ENCODE data around the gene CCNC.

CCNC gene

DNA sequence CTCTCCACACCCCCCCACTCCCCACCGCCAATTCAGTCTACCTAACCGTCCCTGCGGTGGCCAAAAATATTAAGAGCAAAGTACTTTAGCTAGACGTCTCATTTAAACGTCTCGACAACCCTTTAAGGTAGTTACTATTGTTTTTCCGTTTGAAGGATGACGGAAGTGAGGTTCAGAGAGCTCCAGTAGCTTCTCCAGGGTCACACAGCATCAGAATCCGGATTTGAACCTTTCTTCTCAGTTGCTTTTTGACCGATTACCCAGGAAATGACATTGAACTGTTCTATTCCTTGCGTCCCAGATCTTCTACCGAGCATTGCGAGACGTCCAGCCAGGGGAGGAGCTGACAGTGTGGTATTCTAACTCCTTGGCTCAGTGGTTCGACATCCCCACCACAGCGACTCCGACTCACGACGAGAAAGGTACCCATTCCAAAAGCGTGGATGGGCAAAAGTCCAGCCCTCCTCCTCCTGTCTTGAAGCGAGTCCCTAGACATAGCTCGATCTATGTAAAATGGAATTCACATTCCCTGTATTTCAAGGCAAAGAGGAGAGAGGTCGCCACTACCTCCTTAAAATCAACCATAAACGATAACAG is 40.5 kb upstream of the CCNC start:
- TF ChIP-seq PAX5 (IDR thresholded peaks at IDR 0.05; ENCODE audit: insufficient read depth, low read length, severe bottlenecking) (no peak), POU2F2 (IDR thresholded peaks at IDR 0.05; ENCODE audit: low read depth, low read length) (no peak), SPI1 (IDR thresholded peaks at IDR 0.05; ENCODE audit: low read depth, low read length) (no peak), POLR2AphosphoS5 (IDR thresholded peaks at IDR 0.05; ENCODE audit: low read depth, low read length) (no peak), TAF1 (IDR thresholded peaks at IDR 0.05; ENCODE audit: low read depth, low read length) (no peak), POLR2A (IDR thresholded peaks at IDR 0.05; ENCODE audit: low read depth, low read length) (no peak)
- FAIRE-seq (no peak), DNase-seq (ENCODE audit: insufficient read length, low spot score) (no peak)

DNA sequence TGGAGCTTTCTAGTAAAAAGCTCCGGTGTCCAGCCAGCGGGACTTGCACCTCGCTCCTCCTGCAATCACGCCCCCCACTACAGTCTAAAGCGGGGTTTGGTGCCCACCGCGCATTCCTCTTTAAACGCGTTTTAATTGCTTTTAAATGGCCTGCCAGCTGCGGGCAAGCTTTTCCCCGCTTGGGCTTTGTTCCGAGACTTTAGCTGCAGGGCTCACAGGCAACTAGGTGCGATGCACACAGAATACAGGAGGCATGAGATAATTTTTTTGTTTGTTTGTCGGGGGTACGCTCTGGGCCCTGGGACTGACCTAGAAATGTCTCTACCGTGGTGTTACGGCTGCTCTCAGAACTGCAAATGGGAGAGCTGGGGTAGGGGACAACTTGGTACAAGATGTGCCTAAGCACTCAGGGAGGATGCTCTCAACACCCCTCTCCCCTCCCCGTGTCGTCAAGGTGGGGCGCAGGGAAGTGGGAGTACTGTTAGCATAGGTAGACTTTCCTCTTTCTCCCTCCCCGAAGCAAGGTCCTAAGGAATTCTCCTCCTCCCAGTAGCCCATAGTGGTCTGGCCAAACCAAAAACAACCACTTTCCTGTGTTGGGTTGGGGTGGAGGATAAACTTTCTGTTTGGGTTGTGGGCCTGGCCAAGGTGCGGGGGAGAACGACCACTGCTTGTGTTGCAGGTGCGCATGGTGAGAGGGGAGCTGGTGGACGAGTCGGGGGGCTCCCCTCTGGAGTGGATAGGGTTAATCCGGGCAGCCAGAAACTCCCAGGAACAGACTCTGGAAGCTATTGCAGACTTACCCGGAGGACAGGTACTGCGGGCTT is 39.8 kb upstream of the CCNC start:
- no peak for DNase-seq (ENCODE audit: insufficient read length, low spot score)
- TF ChIP-seq POU2F2 (IDR thresholded peaks at IDR 0.05; ENCODE audit: low read depth, low read length) (no peak), POLR2AphosphoS5 (IDR thresholded peaks at IDR 0.05; ENCODE audit: low read depth, low read length) (no peak), POLR2A (IDR thresholded peaks at IDR 0.05; ENCODE audit: low read depth, low read length) (no peak), PAX5 (IDR thresholded peaks at IDR 0.05; ENCODE audit: insufficient read depth, low read length, severe bottlenecking) (no peak), SPI1 (IDR thresholded peaks at IDR 0.05; ENCODE audit: low read depth, low read length) (no peak), TAF1 (IDR thresholded peaks at IDR 0.05; ENCODE audit: low read depth, low read length) (no peak)
- no peak for FAIRE-seq

DNA sequence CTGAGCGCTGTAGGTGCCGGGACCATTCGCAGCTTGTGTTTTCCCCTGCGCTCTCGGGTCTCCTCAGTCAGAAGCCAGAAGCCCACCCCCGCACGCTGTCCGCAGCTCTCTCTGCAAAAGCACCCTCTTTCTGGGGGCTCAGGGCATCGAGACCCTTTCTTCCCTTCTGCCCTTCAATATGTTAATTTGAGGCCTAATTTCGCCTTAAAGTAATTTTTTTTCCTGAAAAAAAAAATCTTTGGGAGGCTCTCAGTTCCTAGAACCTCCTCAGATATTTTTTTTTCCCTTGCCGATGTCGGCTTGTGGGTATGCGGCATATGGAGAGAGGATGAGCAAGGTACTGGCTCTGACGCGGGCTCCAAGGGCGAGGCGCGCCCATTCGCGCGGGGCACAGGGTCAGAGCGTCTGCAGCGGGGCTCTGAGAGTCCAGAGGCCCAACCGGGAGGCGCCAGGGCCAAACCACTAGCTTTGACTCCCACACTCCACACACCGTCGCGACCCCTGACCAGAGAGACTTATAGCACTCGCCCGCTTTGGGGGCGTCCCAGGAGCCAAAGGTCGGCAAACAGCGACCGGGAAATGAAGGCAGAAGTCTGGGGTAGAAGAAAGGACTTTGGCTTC is 39.1 kb upstream of the CCNC start:
- no peak for TF ChIP-seq TAF1 (IDR thresholded peaks at IDR 0.05; ENCODE audit: low read depth, low read length)
- no peak for TF ChIP-seq SPI1 (IDR thresholded peaks at IDR 0.05; ENCODE audit: low read depth, low read length)
- FAIRE-seq (no peak), DNase-seq (ENCODE audit: insufficient read length, low spot score) (no peak)

DNA sequence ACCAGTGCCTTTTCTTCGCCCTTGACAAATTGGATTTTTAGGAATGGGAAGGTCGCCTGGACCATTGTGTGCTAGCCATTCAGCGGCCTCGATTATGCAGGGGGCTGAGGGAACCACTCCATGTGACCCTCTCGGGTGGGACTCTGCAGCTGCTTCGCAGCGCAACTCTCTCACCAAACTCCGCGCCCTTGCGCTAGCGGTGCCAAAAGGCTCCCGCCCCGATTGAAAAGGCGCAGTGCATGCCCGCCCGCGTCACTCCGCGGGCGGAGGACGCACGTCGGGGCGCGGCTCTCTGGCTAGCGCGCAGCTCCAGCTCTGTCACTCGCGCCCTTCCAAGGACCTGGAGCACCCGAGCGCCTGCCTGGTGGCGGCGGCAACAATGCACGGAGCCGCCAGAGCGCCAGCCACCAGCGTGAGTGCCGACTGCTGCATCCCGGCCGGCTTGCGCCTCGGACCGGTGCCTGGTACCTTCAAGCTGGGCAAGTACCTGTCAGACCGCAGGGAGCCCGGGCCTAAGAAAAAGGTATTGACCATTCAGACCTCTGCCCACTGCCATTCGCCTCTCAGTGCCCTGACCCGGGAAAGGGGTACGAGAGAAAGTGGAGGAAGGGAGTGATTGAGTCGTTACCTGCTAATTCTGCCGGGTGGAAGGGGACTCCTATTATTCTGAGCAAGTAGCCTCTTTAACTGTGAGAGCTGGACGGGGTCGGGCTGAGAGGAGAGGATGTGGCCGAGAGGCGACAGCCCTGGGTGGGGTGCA is 38.4 kb upstream of the CCNC start, which contains the start of gene PRDM13:
Gene PRDM13 (plus strand): TSS at position 178 of the 760 bp plus-strand sequence. CDS start 202 bp downstream, at position 380.
- no peak for TF ChIP-seq SPI1 (IDR thresholded peaks at IDR 0.05; ENCODE audit: low read depth, low read length)
- TF ChIP-seq POLR2AphosphoS5 (IDR thresholded peaks at IDR 0.05; ENCODE audit: low read depth, low read length) = no peak
- TF ChIP-seq TAF1 (IDR thresholded peaks at IDR 0.05; ENCODE audit: low read depth, low read length) = no peak
- no peak for TF ChIP-seq PAX5 (IDR thresholded peaks at IDR 0.05; ENCODE audit: insufficient read depth, low read length, severe bottlenecking)
- no peak for TF ChIP-seq POU2F2 (IDR thresholded peaks at IDR 0.05; ENCODE audit: low read depth, low read length)
- TF ChIP-seq POLR2A (IDR thresholded peaks at IDR 0.05; ENCODE audit: low read depth, low read length) = no peak
- DNase-seq (ENCODE audit: insufficient read length, low spot score) (no peak), FAIRE-seq (no peak)

DNA sequence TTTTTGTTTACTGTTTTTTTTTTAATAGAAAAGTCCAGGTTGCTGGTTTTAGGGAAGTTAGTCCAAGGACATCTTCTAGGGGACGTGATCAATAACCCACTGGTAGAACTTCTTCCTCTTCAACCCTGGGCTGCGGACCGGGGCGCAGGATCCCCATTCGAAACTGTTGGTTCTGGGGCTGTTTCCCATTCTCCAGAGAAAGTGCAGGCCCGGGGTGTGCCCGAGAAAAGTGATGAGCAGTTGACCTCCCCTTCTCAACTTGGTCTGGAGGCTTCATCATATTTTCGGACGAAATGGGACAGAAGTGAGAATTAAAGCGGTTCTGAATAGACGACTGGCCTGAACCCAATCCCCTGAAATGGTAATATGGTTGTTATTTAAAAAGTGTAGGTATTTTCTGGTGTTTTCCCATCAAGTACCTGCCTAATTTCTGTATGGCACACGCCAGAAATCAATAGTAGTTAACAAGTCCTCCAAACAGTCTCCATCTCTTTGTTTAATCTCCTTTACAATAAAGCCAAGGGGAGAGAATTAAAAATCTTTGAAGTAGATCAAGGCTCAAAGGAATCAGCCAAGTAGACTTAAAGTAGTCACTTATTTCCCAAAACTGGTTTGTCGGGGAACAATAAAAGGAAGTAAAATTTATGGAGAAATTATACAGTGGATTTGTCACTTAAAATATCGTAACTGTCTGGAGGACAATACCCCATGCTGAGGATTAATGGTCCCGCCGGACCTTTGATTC is 37.6 kb upstream of the CCNC start:
- DNase-seq (ENCODE audit: insufficient read length, low spot score) (no peak), FAIRE-seq (no peak)
- TF ChIP-seq POLR2A (IDR thresholded peaks at IDR 0.05; ENCODE audit: low read depth, low read length) = no peak

DNA sequence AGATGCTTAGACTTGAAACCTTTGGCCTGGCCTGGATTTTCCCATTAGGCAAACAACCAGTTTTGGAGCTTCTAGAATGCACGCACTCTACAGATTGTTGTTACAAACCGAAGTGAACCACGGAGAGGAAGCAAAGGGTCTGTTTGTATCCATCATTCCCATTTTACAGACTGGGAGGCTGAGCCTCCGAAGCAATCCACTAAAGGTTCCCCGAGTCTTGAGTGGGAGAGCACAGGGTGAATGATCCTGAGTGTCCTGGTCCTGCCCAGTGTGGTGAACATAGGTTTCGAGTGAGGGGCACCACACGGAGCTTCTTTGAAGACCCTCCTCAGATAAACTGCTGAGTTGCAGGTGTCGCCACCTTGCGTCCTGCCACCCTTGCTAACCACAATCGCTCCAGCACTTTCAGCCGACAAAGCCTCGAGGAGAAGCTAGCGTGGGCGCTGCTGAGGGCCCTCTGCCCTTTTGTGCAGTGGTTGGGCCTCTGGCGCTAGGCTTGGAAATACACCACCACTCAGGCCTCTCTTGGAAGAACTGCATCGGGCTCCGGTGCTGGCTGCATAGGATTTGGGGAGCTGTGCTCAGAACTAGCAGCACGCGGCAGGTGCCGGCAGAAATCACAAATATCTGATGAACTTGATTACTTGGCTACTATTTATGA is 36.7 kb upstream of the CCNC start:
- FAIRE-seq = no peak
- DNase-seq (ENCODE audit: insufficient read length, low spot score) = no peak
- TF ChIP-seq SPI1 (IDR thresholded peaks at IDR 0.05; ENCODE audit: low read depth, low read length) (no peak), POU2F2 (IDR thresholded peaks at IDR 0.05; ENCODE audit: low read depth, low read length) (no peak), PAX5 (IDR thresholded peaks at IDR 0.05; ENCODE audit: insufficient read depth, low read length, severe bottlenecking) (no peak), TAF1 (IDR thresholded peaks at IDR 0.05; ENCODE audit: low read depth, low read length) (no peak)

DNA sequence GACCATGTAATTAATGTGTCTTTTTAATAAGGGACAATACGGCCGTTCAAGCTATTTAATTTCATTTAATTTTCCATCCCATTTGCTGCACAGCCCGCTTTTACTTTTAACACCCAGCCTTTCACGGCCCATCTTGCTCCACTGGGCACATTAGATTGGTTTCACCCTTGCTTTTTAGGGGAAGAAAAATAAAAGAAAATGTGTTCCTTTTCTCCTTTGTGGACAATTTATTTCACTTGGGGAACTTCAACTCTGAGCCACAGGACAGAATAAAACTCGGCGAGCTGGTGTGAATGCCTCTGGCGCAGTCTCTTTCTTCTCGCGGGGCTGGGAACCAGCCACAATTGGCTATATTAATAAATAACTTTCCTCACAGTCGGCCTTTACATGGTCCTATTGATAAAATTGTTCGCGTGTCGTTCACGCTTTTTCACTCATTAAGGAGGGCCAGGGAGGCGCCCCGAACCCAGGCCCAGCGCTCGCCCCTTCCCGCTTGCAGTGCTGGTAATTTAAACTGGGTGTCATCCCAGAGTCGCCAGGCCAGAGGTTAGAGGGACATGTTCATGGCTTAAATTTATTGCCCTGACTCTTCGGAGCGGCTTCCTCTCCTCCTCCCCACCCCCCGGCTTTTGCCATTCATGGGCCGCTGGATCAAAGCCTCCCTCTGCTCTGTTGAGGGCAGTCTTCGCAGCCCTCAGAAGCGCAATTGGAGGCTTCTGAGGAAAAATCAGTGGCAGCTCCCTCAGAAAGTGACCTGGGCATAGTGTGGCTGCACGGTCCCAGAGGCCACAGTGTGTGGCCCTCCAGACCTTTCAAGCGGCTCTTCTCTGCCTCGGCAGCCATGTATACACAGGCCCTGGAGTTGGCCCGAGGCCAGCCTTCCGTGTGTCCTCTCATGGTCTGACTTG is 36.0 kb upstream of the CCNC start:
- no peak for DNase-seq (ENCODE audit: insufficient read length, low spot score)
- FAIRE-seq = no peak
- no peak for TF ChIP-seq TAF1 (IDR thresholded peaks at IDR 0.05; ENCODE audit: low read depth, low read length)
- no peak for TF ChIP-seq PAX5 (IDR thresholded peaks at IDR 0.05; ENCODE audit: insufficient read depth, low read length, severe bottlenecking)
- no peak for TF ChIP-seq POU2F2 (IDR thresholded peaks at IDR 0.05; ENCODE audit: low read depth, low read length)
- no peak for TF ChIP-seq POLR2AphosphoS5 (IDR thresholded peaks at IDR 0.05; ENCODE audit: low read depth, low read length)
- no peak for TF ChIP-seq POLR2A (IDR thresholded peaks at IDR 0.05; ENCODE audit: low read depth, low read length)
- TF ChIP-seq SPI1 (IDR thresholded peaks at IDR 0.05; ENCODE audit: low read depth, low read length) = no peak
